ENCODE data around the gene CEP70.

- TF ChIP-seq CTCF (IDR thresholded peaks at IDR 0.05; ENCODE audit: low read depth, low read length, missing input control) (no peak), ZBTB33 (IDR thresholded peaks at IDR 0.05) (no peak), GABPA (IDR thresholded peaks at IDR 0.05 in 1 of 2, conservative IDR thresholded peaks at IDR 0.05 in 1 of 2) (no peak), JUND (IDR thresholded peaks at IDR 0.05) (no peak), ATF3 (IDR thresholded peaks at IDR 0.05) (no peak), EGR1 (IDR thresholded peaks at IDR 0.05; ENCODE audit: low read depth in 2 of 2) (no peak), REST (IDR thresholded peaks at IDR 0.05) (no peak), YY1 (IDR thresholded peaks at IDR 0.05) (no peak), TAF1 (conservative IDR thresholded peaks at IDR 0.05) (no peak)
Measured at GRCh38 chr3:138497851-138498250, 96.2 kb downstream of the CEP70 start.

Measured in liver (tissue), 3 donors.